Activated CD8-positive, alpha-beta memory T cell treated with anti-CD3 and anti-CD28 coated beads for 1 hour (primary cell): ENCODE data around the gene ARID1A.
A peak's percentile ranks its signal among the peaks of the same experiment; 100 is the strongest.

Source experiments
- DNase-seq, 2 donors: peaks; one replicate each; pipeline ENCODE4 v3.0.0-alpha.2; 2020; ENCODE audit warnings: low read depth in 1 of 2; ENCODE audit errors: extremely low read depth in 1 of 2

ARID1A gene

DNA sequence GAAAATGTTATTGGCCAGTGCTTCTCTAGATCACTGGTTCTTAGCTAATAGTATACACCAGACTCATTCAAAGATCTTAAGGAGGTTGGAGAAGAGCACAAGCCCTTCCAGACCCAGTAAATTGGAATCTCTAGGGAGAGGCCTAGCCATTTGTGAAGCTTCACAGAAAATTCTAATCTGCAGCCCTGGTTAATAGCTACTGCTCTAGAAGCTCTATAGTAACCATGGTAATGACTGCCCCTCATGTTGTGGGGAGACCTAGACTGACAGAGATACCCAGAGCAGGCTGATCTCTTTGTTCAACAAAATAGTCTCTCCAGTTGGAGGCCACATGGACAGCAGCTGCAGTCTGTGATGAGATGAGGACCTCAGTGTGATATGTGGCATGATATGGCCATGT is 31.7 kb downstream of the ARID1A start:
- DNase-seq, result no peak

DNA sequence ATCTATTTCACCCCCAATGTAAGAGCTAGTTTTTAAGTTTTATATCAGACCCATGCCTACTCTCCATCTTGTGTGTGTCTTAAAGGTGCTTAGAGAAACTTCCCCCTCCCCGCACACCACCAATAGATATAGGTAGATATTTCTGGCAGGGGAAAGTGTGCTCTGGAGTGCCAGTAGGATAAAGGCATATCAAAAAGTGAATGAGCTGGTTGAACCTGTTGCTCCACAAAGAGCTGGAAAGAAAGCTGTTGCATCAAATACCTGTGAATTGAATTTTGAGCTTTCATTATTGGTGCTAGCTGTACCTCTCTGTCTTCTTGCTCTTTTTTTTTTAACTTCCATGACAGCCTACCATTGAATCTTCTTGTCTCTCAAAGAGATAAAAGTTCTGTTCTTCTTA is 32.8 kb downstream of the ARID1A start:
- DNase-seq, result no peak

DNA sequence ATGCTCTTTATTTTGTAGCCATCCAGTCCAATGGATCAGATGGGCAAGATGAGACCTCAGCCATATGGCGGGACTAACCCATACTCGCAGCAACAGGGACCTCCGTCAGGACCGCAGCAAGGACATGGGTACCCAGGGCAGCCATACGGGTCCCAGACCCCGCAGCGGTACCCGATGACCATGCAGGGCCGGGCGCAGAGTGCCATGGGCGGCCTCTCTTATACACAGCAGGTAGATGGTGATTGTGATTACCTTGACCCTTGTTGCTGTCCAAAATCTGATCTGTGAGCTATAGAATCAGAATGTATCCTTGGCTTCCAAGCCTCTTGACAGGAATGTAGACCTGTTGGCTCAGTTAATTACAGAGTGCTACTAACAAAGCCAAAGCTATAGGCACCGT is 33.8 kb downstream of the ARID1A start:
- no peak for DNase-seq

DNA sequence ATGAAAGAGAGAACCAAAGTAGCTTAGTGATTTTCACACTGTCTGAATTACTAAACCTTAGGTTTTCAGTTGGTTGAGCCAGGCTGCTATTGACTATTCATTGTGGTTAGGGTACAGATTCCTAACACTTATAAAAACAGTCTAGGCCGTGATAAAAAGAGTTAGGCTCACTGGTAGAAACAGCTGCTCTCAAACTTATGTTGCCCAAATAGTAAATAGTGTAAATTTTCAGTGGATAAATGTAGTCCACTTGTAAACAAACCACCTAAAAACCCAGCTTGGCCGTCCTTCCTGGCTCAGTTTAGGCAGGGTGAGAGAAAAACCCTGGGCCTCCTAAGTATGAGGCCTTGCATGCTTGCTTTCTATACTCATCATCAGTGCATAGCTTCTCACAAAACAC is 34.9 kb downstream of the ARID1A start:
- no peak for DNase-seq

DNA sequence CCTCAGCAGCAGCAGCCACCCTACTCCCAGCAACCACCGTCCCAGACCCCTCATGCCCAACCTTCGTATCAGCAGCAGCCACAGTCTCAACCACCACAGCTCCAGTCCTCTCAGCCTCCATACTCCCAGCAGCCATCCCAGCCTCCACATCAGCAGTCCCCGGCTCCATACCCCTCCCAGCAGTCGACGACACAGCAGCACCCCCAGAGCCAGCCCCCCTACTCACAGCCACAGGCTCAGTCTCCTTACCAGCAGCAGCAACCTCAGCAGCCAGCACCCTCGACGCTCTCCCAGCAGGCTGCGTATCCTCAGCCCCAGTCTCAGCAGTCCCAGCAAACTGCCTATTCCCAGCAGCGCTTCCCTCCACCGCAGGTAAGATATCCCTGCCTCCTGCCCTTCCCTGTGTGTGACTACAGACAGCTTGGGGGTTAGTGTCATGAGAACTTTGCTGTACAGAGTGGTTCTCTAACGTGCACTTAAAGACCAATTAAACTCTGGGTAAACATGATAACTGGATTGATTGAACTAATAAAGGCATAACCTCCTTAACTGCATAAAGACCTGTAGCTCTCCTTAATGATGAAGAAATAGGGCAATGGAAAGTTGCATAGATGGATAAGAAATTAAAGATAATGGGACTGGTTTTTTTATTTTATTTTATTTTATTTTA is 35.6 kb downstream of the ARID1A start:
- no peak for DNase-seq

DNA sequence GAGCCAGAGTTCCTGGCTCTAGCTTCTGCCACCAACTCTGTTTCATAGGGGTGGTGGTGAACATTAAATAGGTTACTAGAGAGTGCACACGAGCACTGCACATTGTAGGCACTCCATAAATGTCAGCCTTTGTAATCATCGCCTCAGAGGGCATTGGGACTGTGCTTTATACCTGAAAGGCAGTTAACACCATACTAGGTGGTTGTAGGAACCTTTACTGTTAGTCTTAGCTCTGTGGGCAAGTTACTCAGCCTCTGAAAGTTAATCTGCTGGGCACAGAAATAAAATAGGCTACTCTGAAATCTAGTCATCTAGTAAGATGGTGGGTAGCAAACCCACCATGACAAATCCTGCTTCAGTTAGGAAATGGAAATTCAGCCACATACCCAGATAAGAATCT is 37.6 kb downstream of the ARID1A start:
- DNase-seq, result no peak

DNA sequence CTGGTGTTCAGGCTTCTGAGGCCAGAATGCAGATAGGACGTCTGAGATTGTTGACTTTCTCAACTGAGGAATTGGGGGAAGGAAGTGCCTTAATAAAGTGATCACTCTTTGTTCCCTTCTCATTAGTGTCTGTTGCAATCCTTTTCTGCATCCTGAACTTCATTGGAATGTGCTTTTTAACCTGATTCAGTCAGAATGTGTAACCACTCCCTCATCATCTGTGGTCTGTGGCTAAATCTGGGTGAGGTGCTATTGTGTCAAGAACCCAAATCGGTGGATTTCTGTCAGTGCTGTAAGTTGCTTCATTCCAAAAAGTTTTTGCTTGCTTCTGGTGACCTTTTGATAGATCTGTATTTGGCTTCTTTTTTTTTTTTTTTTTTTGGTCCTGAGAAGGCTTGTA is 38.2 kb downstream of the ARID1A start:
- no peak for DNase-seq

DNA sequence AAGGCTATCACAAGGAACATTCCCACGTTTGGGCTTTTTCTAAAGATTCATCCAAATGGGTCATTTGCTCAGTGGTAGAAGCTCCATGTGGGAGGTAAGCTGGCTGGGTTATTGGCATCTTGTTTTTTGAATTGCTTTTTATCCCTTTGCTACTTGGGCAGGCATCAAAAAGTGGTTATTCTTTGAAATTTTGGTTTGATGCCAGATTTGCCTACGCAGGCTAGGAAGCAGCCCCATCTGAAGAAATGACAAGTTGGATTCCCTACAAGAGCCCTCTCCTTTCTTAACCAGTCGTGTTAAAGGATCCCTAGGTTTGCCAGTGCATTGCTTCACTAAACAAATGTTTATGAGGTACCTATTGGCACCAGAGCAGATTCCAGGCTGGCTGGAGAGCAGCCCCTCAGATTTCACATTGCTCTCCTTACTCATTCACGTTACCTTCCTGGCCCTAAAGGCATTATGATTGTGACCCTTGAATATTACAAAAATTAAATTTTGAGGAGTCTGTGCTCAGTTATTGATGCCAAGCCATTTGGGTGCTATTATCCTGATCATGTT is 38.8 kb downstream of the ARID1A start:
- DNase-seq, result no peak

DNA sequence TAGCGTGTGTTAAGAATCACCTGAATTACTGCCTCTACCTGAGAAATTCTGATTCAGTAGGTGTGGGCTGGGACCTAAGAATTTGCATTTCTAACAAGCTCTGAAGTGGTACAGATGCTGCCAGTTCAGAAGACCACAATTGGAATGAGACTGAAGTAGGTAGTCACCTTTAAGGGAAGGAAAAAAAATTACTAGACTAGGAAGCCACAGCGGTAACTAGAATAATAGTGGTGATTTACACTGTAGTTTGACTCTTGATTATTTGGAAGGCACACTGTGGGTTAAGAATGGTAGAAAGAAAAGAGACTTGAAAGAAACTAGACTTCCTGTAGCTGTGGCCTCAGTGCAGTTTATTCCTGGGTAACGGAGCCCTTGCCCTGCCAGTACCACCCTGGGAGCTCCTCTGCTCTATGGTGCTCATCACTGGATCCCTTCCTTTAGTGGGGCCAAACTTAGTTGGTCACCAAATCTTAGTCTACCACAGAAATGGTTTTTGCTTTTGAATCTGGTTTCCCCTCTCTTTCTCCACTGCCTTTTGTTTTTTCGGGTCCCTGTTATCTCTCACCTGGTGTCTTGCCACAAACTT is 43.6 kb downstream of the ARID1A start:
- no peak for DNase-seq

DNA sequence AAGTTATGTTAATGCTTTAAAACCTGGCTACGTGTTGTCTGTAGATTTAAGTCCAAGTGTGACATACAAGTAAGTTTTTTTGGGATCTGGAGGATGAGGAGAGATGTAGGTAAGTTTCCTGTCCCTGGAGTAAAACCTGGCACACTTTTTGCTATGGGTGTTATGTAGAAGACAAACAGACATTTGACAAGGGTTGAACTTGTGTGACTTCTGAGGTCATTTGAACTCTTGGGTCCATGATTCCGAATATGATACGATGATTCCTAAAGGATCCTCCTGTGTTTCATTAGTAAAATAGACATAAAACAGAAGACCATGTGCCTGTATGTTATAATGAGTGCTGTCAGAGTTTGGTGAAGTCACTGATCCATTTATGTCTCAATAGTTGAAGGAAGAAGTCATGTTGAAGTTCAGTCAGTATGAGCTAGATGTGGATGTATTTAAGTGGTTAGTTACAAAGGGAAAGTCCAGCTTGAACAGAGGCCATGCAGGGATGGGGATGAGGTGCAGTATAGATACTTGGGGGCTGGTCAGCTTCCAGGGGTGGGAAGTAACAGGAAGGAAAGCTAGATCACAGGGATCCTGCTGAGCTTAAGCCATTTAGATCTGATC is 44.3 kb downstream of the ARID1A start:
- DNase-seq, result no peak

DNA sequence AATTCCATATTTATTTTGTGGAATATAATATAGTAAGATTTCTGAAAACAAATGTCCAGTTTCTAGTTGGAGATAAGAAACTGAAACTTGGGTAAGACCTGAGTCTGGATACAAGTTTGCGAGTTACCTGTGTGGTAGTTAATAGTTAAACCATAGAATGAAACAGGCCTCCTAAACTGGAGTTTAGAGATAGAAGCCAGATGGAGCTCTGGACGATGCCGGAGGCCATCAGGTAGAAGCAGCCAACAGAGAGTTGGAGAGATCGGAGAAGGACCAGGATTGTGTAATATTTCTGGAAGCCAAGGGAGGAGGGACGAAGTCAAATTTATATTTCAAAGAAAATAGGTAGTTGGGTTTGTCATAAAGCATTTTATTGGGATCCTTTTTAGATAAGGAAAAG is 45.1 kb downstream of the ARID1A start:
- DNase-seq, result no peak

DNA sequence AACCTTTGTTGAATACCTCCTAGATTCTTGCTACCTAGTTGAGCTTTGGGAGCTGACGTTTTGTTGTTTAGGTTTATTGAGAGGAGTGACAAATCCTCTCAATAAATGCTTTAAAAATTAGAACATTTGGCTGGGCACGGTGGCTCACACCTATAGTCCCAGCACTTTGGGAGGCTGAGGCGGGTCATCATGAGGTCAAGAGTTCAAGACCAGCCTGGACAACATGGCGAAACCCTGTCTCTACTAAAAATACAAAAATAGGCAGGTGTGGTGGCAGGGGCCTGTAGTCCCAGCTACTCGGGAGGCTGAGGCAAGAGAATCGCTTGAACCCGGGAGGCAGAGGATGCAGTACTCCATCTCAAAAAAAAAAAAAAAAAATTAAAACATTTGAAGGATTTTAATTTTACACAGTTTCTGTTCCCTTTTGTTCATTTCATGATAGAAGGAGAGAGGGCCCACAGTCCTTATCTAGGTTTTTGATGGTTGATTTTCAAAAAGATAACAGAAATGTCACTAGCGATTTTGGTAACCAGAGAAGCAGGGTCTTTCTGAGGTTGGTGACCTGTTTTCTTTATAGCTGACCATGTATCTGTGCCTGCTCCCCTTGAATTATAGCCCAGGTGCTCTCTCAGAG is 47.7 kb downstream of the ARID1A start:
- no peak for DNase-seq

DNA sequence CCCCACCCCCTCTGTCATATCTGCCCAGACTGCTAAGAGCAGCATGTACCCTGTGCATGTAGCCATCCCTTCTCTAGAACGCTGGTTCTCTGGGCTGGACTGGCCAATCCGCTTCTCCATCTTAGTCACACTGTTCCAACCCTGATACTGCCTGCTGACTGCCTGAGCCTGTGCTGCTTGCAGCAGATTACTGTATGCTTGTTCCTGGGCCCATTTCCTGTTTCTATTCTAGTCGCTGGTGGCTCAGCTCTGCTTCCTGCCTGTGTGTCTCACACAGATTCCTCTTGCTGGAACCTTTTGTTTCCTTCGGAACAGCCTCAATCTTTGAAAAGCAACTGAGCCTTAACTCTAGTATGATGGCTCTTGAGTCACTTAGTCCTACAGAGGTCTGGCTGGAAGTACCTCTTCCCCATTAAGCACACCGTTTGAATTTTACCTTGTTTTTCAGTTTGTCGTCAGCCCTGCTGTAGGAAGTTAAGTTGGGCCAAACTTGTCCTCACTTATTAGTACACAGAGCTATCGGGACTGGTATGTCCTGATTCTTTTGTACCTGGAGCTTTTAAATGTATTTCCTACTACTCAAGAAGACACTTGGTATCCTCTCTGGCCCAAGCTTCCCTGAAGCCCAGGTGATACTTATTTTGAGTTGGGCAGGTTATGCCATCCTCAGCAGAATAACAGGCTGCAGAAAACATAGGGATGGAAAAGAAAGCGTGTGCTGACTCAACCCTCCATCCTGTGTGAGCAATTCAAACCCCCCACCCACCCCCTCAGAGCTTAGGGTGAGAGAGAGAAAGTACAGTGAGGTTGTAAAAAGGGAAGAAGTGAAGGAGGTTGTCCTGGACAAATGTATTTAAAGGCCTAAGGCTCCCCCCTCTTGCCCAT is 48.5 kb downstream of the ARID1A start:
- peak; percentile 59 to 60 for DNase-seq

DNA sequence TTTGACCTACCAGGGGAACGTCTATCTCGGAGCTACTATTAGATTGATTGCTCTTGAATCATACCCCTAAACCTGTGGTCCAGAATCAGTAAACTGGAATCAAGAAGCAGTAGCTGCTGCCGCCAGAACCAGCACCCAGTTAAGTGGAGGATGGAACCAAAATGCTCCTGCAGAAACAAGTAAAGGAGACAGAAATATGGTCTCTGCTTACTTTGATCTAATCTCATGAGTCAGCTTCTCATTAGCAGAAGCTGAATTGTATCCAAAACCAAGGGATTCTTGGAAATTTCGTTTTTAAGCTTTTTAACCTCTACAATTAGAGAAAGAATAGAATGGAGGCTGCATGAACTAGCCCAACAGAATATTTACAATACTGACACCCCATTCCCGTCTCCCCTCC is 49.4 kb downstream of the ARID1A start:
- no peak for DNase-seq

DNA sequence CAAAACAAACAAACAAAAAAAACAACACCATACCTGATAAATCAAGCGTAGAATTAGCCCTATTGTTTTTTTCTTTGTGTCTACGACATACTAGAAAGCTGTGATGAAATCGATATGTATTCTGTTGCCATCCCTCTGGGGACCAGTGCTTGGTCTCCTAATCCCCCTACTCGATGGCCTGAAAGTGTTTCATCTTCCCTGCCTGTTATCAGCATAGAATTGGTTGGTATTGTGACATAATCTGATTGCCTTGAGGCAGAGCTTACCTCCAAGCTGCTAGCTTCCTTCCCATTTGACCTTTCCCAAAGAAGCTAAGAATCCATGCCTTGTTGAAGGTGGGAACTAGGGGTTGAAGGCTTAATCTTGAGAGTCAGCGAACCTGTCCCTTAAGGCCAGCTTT is 51.2 kb downstream of the ARID1A start:
- DNase-seq, result no peak

DNA sequence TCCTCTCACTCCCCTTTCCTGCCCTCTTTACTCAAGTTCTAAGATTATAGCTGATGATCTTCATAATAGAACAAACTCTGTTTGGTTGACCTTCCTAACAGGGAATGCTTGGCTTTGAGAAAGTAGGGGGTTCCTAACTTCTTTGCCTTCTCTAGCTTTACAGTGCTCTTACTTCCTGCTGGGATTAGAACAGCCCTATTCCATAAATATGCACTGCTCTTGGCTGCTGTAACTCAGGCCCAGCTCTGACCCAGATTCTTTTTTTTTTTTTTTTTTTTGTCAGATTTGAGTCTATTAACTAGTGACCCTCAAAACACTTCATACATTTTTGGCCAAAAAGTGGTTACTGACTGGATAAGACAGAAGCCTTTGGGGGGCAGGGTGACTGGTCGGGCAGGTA is 52.5 kb downstream of the ARID1A start:
- DNase-seq, result no peak

DNA sequence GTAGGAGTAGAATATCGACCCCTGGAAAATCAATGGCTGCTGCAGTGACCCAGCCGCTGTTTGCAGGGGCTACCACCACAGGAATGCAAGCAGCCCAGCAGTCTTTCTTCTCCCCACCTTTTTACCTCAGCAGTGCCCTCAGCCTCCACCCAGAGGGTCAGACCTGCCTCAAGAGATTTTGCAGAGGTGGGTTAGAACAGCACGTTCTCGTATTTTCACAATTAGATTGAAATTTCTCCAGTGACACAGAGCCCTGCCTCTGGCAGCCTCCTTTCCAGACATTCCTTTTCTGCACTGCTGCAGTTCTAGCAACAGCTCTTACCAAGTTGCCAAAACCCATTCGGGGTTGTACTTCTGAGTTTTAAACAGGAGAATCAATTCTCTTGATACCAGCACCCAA is 53.6 kb downstream of the ARID1A start:
- DNase-seq, result no peak

DNA sequence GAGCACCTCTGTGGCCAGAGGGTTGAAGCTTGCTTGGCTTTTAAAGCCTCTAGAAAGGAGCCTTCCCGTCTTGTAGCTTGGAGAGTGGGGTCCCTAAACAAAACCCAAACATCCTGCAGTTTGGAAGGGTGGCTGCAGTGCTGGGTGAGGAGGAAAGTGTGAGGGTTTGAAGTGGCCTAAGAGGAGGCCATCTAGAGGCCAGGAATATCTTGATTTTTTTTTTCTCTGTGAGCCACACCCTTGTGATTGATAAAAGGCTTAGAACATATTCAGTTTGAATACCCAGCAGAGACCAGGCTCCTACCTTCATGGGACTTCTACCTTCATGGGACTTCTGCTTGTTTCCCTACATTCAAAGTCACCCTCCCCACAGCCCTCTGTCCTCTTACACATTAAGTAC is 54.6 kb downstream of the ARID1A start:
- DNase-seq, result no peak

DNA sequence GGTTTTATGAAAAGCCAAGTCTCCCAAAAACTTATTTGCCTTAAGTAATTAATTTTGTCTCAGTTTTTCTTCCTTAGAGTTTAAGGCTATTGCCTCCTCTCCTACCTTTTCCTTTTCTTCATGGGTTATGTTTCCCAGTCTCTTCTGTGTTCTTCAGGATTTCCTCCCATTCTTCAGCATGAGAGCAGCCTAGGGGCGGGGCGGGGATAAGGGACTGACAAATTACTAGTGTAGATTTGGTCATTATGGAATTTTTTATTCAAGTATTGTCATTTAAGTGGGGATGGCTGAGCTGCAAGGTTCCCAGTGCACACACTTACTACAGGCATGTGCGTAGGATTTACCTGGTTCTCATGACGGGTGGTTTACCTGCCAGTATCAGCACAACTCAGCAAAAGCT is 56.7 kb downstream of the ARID1A start:
- no peak for DNase-seq

DNA sequence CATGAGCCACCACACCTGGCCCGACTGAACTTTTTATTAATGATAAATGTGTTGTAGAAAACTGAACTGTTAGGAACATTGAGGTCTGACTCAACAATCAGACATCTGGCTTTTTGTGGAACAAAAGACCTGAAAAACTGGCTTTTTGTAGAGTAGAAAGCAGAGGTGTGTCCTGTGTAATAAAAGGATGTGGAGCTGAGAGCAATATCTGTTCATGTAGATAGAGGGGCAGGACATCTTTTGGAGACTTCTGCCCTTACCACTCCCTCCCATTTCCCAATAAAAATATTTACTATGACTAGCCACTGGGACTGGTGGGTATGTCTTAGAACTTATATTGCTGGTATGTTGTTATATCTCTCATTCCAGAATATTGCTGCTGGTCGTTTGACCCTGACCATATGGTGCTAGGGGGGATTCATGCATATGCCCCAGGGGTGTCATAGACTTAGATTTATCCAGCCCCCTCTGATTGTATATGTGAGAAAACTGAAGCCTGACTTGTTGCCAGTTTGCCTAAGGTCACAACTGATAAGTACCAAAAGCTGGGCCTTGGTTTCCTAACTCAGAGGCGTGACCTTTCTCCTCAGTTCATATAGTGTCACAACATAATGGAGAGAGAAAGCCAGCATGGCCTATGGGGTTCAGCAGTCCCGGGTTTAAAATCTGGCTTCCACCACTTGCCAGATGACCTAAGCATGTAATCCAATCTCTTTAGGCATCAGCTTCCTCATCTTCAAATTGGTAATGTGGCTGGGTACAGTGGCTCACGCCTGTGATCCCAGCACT is 58.5 kb downstream of the ARID1A start:
- no peak for DNase-seq
